ENCODE data around the gene CLTC.
"Not testable (repeated sequence)": the region's sequence is repeated elsewhere in the genome, so short reads cannot be mapped to it uniquely, and the experiment has no call there.

The CLTC gene

DNA sequence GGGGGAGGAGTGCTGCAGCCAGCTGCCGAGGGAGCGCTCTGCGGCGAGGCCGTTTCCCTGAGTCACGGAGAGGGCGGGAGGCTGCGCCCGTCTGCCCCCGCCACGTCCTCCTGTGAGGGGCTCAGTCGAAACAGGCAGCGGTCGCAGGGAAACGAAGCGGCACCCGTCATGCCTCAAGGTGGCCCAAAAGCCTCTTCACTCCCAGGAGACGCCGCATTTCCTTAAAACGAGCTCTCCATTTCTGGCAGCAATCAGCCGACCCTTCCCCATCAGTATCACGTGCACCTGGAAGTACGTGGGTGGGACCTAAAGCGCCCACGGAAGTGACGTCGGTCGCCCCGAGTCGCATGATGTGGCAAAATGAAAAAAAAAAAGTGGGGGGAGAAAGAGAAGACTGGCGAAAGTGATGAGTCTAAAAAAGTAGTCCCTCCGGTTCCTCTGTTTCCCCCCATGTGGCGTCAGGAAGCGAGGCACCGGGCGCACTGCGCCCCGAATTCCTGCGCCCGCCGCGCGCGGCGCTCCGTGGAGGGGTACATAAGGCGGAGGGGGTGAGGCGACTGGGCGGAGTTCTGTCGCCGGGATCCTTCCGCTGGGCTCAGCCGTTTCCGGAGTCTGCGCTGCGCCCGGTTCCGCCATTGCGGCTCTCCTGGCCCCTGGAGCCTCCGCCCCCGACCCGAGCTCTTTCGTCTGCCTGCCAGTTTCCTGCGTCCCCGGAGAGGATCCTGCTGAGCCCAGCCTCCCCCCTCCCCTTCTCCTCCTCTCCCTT, at the start of gene CLTC:
CLTC (plus strand) TSS at position 598 of the 766 bp plus-strand sequence. CDS start 237 bp downstream, outside the sequence.
- H3K27me3 Mint-ChIP-seq (ENCODE audit: low read depth): no peaks in the 10 kb centered on the region
- H3K4me1 Mint-ChIP-seq: peaks cover 44% of the 10 kb centered on the region
- H3K9me3 Mint-ChIP-seq: no peaks in the 10 kb centered on the region
- TF ChIP-seq, protein P1, sequence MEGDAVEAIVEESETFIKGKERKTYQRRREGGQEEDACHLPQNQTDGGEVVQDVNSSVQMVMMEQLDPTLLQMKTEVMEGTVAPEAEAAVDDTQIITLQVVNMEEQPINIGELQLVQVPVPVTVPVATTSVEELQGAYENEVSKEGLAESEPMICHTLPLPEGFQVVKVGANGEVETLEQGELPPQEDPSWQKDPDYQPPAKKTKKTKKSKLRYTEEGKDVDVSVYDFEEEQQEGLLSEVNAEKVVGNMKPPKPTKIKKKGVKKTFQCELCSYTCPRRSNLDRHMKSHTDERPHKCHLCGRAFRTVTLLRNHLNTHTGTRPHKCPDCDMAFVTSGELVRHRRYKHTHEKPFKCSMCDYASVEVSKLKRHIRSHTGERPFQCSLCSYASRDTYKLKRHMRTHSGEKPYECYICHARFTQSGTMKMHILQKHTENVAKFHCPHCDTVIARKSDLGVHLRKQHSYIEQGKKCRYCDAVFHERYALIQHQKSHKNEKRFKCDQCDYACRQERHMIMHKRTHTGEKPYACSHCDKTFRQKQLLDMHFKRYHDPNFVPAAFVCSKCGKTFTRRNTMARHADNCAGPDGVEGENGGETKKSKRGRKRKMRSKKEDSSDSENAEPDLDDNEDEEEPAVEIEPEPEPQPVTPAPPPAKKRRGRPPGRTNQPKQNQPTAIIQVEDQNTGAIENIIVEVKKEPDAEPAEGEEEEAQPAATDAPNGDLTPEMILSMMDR (IDR thresholded peaks at IDR 0.05; ENCODE audit: unreplicated experiment in 3 of 3): no peak
- peaks cover 4% of the 10 kb centered on the region for H3K36me3 Mint-ChIP-seq (ENCODE audit: low read depth)
- H3K4me3 Mint-ChIP-seq: peak within 1 kb of the TSS; percentile 92 to 97 (median 96)
- H3K27ac Mint-ChIP-seq: peak within 1 kb of the TSS; percentile 99 to 100 (median 100)

GRCh38 chr17:59572301-59572924, 47.3 kb upstream of the CLTC start:
- H3K27me3 Mint-ChIP-seq (ENCODE audit: low read depth): no peaks in the 10 kb centered on the region
- no peak overlapping the region for H3K27ac Mint-ChIP-seq
- no peaks in the 10 kb centered on the region for H3K4me1 Mint-ChIP-seq
- no peak overlapping the region for H3K4me3 Mint-ChIP-seq
- H3K36me3 Mint-ChIP-seq (ENCODE audit: low read depth): peaks cover 20% of the 10 kb centered on the region
- H3K9me3 Mint-ChIP-seq: no peaks in the 10 kb centered on the region
- TF ChIP-seq, protein P1 (IDR thresholded peaks at IDR 0.05; ENCODE audit: unreplicated experiment in 3 of 3): no peak

GRCh38 chr17:59584168-59584567, 35.5 kb upstream of the CLTC start:
- H3K27ac Mint-ChIP-seq; H3K4me3 Mint-ChIP-seq; H3K27me3 Mint-ChIP-seq (ENCODE audit: low read depth); H3K4me1 Mint-ChIP-seq; H3K36me3 Mint-ChIP-seq (ENCODE audit: low read depth); H3K9me3 Mint-ChIP-seq: not testable (repeated sequence)

DNA sequence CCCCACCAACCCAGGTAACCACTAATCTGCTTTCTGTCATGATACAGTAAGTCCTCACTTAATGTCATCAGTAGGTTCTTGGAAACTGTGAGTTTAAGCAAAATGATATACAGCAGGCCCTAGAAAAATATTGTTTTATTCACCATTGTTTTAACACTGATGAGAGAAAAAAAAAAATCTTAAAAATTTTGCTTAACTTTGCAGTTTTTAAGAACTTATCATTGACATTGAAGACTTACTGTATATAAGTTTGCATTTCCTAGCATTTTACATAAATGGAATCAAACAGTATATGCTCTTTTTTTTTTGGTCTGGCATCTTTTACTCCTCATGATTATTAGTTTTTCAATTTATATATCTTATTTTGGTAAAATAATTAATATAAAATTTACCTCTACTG, 19.5 kb upstream of the CLTC start:
- H3K27ac Mint-ChIP-seq: no peak overlapping the region
- H3K4me1 Mint-ChIP-seq: no peaks in the 10 kb centered on the region

GRCh38 chr17:59601130-59601529, 18.6 kb upstream of the CLTC start:
- TF ChIP-seq, protein P1 (IDR thresholded peaks at IDR 0.05; ENCODE audit: unreplicated experiment in 3 of 3): no peak
- no peak overlapping the region for H3K4me3 Mint-ChIP-seq
- no peaks in the 10 kb centered on the region for H3K9me3 Mint-ChIP-seq
- H3K27ac Mint-ChIP-seq: no peak overlapping the region
- H3K27me3 Mint-ChIP-seq (ENCODE audit: low read depth): no peaks in the 10 kb centered on the region
- H3K4me1 Mint-ChIP-seq: no peaks in the 10 kb centered on the region
- peaks cover 54% of the 10 kb centered on the region for H3K36me3 Mint-ChIP-seq (ENCODE audit: low read depth)

More for the DNA sequence above, 19.5 kb upstream of the CLTC start:
- Mint-ChIP-seq H3K27me3 (ENCODE audit: low read depth) (no peaks in the 10 kb centered on the region), H3K4me3 (no peak overlapping the region), H3K36me3 (ENCODE audit: low read depth) (peaks cover 47% of the 10 kb centered on the region), H3K9me3 (no peaks in the 10 kb centered on the region)
- TF ChIP-seq, protein P1 (IDR thresholded peaks at IDR 0.05; ENCODE audit: unreplicated experiment in 3 of 3): no peak

DNA sequence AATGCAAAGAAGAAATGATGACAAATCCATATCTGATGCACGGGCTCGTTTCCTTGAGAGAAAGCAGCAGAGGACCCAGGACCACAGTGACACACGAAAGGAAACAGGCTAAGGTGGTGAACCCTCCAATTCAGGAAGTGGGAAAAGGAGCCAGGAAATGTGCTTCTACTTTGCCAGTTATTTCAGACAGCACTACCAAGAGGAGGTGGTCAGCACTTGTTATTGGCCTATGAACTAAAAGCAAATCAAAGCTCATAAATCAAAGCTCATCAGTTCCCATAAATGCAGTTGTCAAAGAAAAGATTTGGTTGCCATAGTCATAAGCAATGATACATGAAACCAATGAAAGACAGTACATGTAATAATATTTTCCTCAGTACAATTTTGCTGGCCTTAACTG, 12.6 kb upstream of the CLTC start:
- Mint-ChIP-seq H3K27me3 (ENCODE audit: low read depth) (no peaks in the 10 kb centered on the region), H3K9me3 (no peaks in the 10 kb centered on the region), H3K4me1 (no peaks in the 10 kb centered on the region), H3K27ac (no peak overlapping the region), H3K36me3 (ENCODE audit: low read depth) (peaks cover 68% of the 10 kb centered on the region), H3K4me3 (no peak overlapping the region)
- TF ChIP-seq, protein P1 (IDR thresholded peaks at IDR 0.05; ENCODE audit: unreplicated experiment in 3 of 3): no peak
